IPS-NIHi7 (cell line): Measurements from ENCODE around the gene FUT3.

Experiments used
- DNase-seq: peaks from one replicate; pipeline ENCODE4 v3.0.0; 2012; ENCODE audit warnings: mixed read lengths; ENCODE audit errors: extremely low spot score

FUT3 gene

DNA sequence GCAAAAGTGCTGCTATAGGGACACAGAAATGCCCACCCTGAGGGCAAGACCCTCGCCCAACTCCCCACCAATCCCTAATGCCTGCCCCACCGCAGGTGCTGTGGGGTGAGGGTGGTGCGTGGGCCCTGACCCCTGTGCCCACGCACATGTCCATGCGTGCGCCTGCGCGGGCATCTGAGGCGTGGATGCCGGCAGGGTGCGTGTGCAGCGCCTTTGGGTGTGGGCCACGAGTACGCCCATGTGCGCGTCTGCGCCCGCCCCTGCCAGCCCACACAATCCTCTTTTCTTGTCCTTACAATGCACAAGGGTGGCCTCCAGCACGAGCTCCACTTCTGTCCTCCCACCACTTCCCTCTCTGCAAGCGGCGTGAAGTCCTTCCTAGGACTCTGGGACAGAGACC lies 26.1 kb downstream of the FUT3 start:
- DNase-seq = no peak

DNA sequence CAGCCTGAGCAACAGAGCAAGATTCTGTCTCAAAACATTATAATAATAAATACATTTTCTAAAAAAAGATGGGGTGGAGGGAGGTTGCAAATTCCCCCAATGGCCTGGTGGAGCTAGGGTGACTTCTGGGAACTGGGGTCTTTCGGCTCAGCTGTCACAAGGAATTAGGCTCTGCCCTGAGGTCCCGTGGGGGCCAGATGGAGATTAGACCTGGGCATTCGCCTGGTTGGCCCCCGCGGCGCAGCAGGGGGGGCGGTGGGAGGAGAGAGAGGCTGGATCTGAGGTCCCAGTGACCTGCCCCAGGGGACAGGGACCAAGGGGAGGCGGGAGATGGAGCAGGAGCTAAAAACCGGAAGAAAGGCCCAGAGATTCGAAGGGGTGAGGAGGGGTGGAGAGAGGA lies 26.5 kb downstream of the FUT3 start:
- no peak for DNase-seq

DNA sequence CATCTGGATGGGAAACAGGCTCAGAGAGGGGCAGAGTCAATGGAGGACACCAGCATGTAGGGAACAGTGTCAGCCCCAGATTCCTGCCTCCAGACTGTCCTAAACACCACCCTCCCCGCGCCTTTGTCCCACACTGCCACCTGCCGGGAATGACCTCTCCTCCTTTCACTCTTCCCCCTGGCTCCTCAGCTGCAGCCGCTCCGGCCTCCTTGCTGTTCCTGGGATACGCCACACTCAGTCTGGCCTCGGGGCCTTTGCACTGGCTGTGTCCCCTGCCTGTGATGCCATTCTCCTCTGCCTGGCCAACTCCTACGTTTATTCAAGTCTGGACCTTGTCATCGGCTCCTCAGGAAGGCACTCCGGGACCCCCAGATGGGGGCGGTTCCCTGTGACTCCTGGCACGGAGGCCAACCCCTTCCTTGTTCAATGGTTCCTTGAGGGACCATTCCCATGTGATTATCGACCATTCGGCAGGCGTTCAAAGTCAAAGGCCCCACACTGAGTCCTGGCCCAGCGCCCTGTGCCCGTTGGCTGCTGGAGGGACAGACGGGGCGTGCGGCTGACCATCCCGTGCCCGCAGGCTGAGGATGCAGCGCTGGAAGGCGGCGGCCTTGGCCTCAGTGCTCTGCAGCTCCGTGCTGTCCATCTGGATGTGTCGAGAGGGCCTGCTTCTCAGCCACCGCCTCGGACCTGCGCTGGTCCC lies 27.5 kb downstream of the FUT3 start:
- DNase-seq = peak; percentile 53

DNA sequence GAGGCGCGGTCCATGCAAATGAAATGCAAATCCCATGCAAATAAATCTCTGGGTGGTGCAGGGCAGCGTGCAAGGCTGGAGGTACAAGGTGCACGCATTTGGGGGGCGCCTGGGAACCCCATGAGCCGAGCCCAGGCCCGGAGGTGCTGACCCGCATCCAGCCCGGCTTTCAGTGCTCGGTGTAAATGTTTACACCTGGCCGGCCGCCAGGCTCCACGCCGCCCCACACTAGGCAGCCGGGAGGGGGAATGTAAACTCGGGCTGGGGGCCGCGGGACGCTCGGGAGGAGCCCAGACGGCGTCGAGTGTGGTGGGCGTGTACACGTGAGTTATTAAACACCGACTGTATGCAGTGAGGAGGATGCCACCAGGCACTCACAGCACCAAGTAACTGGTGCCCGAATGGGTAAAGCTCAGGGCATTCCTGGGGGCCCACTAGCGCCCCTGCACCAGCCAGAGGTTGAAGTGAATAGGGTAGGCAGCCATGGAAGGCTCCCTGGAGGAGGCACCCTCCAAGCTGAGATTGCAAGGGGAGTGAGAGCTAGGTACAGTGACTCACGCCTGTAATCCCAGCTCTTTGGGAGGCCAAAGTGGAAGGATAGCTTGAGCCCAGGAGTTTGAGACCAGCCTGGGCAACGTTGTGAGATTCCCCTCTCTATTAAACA lies 28.9 kb downstream of the FUT3 start:
- DNase-seq = no peak

DNA sequence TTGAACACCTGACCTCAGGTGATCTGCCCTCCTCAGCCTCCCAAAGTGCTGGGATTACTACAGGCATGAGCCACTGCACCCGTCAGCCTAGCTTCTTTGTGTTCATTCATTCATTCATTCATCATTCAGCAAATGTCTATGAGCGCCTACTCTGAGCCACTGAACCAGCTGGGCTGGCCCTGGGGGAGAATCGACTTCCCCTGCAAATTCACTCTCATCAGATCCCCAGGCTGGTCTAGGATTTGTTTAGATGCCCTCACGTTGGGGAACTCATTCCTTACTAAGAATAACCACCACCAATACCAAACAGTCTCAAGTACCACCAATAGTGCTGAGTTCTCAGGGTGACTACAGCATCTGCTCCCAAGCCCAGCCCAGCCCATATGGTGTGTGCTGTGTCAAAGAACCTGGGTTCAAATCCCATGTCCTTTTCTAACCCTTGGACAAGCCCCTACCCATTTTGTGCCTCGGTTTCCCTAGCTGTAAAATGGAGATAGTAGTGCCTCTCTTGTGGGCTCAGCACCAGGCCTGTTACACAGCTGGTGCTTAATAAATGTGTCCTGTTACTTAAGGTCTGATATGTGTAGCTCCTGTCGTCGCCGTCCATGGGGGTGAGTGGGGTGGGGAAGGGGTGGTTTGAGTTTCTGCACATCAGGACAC lies 29.6 kb downstream of the FUT3 start:
- DNase-seq = no peak

DNA sequence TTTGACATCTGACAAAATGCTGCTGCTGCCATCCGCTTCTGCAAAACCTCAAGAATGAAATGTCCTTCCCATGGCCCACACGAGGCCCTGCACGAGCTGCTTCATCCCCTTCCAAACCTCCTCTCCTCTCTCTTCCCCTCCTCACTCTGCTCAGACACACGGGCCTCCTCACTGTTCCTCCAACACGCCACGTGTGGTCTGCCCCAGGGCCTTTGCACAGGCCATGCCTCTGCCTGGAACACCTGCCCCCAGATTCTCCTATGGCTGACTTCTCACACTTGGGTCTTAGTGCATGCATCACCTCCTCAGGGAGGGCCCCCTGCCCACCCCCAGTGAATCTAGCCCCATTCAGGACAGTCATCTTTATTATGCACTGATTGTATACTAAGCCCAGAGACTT lies 30.5 kb downstream of the FUT3 start:
- no peak for DNase-seq

DNA sequence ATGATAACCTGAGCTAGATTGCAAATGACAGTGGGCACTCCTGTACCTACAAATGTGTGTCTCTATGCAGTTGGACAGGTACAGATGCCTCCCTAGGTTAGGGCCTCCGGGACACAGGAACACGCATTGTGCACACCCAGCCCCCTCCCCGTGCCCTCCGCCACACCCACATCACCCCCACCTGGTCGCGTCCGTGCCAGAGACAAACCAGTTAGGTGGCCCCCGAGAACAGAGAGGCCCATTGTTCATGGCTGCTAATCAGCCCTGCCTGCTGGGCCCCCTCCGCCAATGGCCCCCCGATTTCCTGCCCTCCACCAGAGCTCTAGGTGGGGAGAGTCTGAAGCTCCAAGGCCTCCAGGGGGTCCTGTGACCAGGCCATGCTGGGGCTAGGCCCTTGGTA lies 32.7 kb downstream of the FUT3 start:
- DNase-seq = no peak

DNA sequence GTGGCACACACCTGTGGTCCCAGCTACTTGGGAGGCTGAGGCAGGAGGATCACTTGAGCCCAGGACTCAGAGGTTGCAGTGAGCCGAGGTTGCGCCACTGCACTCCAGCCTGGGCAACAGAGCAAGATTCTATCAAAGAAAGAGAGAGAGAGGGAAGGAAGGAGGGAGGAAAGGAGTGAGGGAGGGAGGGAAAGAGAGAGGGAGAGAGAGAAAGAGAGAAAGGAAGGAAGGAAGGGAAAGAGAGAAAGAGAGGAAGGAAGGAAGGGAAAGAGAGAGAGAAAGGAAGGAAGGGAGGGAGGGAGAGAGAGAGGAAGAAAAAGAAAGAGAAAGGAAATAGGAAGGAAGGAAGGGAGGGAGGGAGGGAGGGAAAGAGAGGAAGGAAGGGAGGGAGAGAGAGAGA lies 34.0 kb downstream of the FUT3 start:
- no peak for DNase-seq

DNA sequence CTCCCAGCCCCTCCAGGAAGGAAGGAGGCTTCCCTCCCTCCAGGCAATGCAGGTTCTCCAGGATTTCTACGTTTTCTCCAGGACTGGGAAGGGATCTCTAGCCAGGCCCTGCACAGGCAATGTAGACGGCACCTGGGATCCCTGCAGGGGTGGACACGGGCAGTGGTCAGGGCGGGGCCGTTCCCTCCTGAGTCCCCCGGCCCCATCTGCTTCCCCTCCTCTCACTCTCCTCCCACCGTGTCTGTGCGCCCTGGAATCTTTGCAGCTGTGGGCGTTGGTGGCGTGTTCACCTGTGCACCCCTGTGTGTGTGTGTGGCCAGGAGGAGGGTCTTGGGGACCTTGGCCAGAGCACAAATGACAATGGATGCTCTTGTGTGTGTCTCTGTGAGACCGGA lies 36.4 kb downstream of the FUT3 start:
- DNase-seq = no peak

DNA sequence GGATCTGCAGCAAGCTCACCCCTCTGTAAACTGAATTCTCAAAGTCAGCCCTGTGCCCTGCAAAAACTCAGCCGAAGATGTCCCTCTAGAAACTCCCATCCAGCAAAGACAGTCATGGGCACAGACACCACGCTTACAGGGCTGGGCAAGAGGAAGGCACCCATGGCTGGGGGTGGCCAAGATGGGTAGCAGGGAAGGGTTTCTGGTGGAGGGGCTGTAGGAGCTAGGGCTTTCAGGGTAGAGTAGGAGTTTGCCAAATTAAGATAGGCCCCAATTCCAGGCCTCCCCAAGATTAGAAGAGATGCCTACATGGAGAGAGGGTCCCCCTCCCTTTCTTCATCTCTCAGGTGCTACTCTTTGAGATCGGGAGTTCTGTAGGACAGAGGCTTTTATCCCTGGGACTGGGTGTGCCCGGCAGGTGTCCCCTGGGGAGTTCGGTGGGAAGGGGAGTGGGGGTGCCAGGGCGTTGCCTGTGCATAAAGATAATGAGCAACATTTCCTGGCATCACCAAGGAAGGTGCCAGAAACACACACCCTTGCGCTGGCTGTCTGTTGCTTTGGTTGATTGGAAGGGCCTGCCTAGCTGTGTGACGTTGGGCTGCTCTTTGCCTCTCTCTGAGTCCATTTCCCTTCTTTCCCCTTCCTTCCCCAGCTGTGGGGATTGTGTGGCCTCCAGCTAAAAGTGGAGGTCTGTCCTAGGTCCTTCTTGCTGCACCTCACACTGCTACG lies 37.0 kb downstream of the FUT3 start:
- no peak for DNase-seq

DNA sequence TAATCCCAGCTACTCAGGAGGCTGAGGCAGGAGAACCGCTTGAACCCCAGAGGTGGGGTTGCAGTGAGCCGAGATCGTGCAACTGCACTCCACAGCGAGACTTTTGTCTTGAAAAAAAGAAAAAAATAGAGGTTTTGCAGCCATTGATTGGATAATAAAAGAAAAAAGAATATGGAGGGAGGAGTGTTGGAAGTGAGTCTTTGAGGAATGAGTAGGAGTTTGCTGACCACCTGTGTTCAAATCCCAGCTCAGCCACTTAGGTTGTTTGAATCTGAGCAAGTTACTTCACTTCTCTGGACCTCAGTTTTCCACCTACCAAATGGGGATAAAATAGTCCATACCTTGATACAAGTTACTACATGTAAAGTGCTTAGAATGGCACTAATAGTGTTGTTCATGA lies 40.1 kb downstream of the FUT3 start:
- DNase-seq = no peak

DNA sequence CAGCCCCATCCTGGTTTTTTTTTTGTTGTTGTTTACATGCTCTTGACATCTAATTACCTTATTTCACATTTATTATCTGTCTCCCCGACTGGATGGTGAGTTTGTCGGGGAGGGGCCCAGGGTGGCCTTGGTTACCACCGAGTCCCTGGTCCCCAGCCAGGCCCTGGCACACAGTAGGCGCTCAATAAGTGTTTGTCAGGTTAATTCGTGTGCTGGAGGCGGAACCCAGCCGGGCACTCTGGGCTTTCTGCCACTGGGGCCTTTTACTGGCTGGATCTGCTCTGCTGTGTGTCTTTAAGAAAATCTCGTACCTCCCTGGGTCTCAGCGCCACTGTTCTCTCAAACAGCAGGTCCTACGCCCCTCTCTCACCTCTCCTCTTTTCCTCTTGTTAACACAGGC lies 41.8 kb downstream of the FUT3 start:
- no peak for DNase-seq

DNA sequence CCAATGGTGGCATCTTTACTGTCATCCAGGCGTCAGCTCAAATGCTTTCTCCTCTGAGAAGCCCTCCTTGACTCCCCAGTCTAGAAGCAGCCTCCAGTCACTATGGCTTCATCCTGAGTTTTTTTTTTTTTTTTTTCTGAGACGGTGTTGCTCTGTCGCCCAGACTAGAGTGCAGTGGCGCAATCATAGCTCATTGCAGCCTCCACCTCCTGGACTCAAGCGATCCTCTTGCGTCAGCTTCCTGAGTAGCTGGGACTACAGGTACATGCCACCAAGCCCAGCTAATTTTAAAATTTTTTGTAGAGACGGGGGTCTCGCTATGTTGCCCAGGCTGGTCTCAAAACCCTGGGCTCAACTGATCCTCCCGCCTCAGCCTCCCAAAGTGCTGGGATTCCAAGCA lies 42.2 kb downstream of the FUT3 start:
- no peak for DNase-seq

DNA sequence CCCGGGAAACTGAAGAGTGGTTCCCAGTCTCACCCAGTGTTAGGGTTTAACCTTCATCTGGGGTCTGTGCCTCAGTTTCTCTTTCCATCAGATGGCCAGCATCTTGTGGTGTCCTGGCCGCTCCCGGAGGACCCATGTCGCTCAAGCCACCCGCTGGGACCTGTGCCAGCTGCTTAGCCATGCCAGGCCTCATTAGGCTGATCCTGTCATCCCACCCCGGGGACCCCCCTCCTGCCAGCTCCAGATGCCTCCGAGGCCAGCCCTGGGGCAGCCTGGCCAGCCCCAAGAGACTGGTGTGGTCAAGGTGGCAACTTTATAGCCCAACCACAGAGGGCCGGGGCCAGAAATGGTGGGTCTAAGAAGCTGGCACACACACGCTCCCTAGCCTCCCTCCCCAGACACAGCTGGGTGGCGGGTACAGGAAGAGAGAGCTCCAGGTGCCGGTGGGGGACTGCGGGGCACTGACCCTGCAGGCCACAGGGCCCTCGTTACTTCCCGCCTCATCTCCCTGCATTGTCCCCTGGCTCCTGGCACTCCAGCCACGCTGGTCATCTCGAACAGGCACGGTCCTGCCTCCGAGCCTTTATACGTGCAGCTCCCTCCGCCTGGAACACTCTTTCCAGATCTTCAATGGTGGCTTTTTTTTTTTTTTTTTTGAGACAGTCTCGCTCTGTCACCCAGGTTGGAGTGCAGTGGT lies 43.0 kb downstream of the FUT3 start:
- DNase-seq = no peak

DNA sequence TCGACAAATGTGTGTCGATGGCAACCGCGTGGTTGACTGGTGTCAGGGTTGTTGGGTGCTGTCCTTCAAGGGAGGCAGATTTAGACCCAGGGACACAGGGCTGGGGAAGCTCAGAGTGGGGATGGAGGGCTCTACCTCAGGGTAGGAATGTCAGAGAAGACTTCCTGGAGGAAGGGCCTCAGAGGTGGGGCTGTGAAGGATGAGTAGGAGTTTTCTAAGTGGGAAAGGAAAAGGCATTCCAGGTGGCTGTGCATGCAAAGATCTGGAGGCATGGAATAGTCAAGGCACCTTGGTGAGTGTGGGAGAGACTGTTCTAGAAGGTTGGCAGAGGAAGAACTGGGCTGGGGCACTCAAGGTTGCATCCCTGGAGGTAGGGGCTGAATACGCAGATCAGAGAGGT lies 44.3 kb downstream of the FUT3 start:
- no peak for DNase-seq

DNA sequence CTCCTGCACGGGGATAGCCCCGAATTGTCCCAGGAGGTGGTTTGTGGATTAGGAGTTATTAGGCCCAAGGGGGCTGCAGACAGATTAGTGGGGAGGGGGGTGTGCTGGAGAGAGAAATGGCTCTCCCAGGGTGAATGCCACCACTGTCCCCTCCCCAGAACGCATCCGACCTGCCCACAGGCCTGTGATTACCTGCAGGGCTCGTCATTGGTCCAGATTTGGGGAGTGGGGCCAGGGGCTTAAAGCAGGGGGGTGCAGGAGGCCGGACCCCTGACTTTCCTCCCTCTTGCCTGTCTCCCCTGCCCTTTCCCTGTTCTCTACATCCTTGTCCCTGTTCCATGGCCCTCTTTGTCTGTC lies 45.1 kb downstream of the FUT3 start:
- no peak for DNase-seq

DNA sequence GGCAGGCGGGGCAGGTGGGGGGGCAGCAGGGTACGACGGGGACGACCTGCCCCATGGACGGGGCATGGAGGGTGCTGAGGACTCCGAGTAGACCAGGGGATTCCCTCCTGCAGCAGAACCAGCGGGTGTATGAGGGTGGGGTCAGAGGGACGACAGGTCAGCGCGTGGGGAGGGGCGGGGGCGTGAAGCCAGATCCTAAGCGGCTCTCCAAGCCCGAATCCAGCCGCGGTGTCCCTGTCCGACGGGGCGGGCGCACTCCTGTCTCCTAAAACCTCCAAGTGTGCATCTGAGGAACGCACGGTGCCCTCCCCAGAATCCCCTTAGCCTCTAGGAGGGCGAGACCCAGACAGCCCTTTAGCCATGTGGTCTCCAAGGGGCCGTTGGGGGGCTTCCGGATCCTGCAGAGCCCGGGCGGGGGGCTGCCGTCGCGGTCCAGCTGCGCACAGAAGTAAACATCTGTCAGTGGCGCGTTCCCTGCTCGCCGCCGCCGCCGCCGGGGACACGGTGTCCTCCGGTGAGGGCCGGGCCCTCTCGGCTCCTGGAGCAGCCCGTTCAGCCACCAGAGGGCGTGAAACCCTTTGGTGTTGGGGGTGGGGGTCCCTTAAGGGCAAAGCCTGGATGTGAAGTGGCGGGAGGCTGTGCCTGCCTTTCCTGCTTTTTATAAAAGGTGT lies 45.7 kb downstream of the FUT3 start:
- peak; percentile 95 for DNase-seq

DNA sequence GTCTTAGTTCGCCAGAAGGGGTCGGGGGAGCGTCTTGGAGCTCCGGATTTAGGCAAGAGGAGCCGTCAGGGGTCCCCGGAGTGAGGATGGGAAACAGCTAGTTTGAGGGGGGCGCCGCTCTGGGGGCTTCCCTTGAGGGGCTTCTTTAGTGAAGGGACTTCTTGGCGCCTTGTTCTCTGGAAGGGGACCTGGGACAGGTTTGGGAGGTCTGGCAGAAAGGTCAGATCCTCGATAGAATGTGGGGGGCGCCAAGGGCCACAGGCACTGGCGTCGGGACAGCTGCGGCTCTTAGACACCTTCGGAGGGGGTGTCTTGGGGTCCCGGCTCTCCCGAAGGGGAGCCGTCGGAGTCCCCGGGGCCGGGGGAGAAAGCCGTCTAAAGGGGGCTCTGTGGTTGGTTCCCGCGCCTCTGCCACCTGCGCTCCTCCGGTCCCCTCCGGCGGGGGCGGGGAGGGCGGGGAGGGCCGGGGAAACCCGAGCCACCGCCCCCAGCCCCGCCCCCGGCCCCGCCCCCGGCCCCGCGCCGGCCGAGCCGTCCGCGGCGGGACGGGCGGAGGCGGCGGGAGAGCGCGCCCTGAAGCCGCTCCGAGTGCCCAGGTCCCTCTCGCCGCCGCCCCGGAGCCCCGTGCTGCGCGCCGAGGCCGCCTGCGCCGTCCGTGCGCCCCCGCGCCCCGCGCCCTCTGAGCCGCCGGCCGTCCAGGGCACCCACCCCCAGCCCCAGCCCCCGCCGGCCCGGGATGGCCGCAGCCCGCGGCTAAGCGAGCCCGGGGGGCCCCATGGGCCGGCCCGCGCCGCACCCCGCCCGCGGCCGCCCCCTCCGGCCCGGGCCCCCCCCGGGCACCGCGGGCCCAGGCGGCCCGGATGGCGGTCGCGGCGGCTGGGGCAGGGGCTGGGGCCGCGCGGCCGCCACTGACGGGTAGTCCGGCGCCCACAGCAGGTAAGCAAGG lies 46.5 kb downstream of the FUT3 start, which contains the start of gene NRTN:
TSS of gene NRTN (plus strand) at position 552 of the 946 bp plus-strand sequence. CDS start 19,099 bp downstream, outside the sequence.
- DNase-seq = peak; percentile 83

DNA sequence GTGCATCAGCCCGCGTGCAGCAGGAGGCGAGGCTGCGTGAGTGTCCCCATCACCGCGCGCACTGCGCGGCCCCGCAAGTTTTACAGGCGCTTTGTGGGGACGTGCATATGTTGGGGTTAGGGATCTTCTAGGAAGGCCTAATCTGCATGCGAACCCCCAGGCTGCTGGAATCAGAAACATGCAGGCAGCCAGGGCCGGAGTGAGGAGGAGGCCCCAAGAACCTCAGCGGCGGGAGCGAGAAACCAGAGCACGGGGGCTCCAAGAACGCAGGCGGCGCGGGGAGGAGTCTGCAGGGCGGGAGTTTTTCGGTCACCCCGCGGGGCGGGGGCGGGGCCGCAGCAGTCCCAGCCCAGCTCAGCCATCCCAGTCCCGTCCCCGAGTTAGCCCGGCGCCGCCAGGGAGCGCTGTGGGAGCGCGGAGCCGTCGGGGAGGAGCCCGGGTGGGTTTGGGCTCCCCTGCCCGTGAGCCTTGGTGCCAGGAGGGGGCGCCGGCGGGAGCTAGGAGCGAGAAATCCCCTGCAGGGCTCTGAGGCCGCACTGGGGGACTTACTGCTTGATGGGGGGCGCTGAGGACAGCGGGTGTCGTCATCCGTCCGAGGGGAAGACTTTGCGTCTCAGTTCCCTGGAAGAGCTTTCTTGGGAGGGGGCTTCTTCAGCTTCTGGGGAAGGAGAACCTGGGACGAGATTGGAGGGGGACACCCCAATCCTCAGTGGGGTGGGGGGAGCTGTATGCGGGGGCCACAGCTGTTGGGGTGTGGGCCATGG lies 47.3 kb downstream of the FUT3 start:
- peak; percentile 97 for DNase-seq

DNA sequence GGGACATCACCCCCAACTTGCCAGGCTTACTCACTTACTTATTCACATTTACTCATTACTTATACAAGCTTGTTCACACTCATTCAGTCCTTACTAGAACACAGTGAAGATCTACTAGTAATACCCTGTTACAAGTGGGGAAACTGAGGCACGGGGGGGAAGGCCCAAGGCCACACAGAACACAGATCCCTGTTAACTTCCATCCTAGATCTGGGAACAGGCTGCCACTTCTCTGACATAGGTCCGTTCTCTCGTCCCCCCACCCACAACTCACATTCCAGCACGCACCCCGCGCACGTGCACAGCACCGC lies 47.9 kb downstream of the FUT3 start:
- no peak for DNase-seq
